Parathyroid adenoma (tissue), 2 donors: Measurements from ENCODE around the gene GTF3C5.
"Not testable (repeated sequence)": the region's sequence is repeated elsewhere in the genome, so short reads cannot be mapped to it uniquely, and the experiment has no call there.

ENCODE experiments used
- H2AFZ ChIP-seq: fragments of 300-600 bp; sonication (generic); one replicate; pipeline ENCODE4 v1.7.0; 2017; ENCODE audit warnings: antibody characterized with exemption, mild to moderate bottlenecking
- H3K27ac ChIP-seq: fragments of 300-600 bp; sonication (generic); one replicate; pipeline ENCODE4 v1.7.0; 2017
- H3K27me3 ChIP-seq: fragments of 300-600 bp; sonication (generic); one replicate; pipeline ENCODE4 v1.7.0; 2017; ENCODE audit warnings: low read length; ENCODE audit not compliant: control insufficient read depth, insufficient read depth
- H3K36me3 ChIP-seq: fragments of 300-600 bp; sonication (generic); one replicate; pipeline ENCODE4 v1.7.0; 2017; ENCODE audit warnings: low read length; ENCODE audit not compliant: control insufficient read depth, insufficient read depth
- H3K4me1 ChIP-seq: fragments of 300-600 bp; sonication (generic); one replicate; pipeline ENCODE4 v1.7.0; 2017; ENCODE audit warnings: control low read depth
- H3K4me2 ChIP-seq: fragments of 300-600 bp; sonication (generic); one replicate; pipeline ENCODE4 v1.7.0; 2017; ENCODE audit warnings: low read length
- H3K4me3 ChIP-seq: fragments of 300-600 bp; sonication (generic); one replicate; pipeline ENCODE4 v1.7.0; 2017; ENCODE audit warnings: low read depth, low read length
- H3K79me2 ChIP-seq: fragments of 300-600 bp; sonication (generic); one replicate; pipeline ENCODE4 v1.7.0; 2017; ENCODE audit warnings: control low read depth
- H3K9ac ChIP-seq: fragments of 300-600 bp; sonication (generic); one replicate; pipeline ENCODE4 v1.7.0; 2017; ENCODE audit warnings: mild to moderate bottlenecking
- H3K9me3 ChIP-seq: fragments of 300-600 bp; sonication (generic); one replicate; pipeline ENCODE4 v1.7.0; 2017; ENCODE audit warnings: low read length; ENCODE audit not compliant: control insufficient read depth
- TF ChIP-seq, protein P1 (sequence below): fragments of 300-600 bp; sonication (generic); IDR thresholded peaks from one replicate; pipeline ENCODE4 v1.7.0; 2017; ENCODE audit warnings: antibody characterized with exemption, mild to moderate bottlenecking
- donor health status: primary hyperparathyroidism.

GTF3C5 gene

DNA sequence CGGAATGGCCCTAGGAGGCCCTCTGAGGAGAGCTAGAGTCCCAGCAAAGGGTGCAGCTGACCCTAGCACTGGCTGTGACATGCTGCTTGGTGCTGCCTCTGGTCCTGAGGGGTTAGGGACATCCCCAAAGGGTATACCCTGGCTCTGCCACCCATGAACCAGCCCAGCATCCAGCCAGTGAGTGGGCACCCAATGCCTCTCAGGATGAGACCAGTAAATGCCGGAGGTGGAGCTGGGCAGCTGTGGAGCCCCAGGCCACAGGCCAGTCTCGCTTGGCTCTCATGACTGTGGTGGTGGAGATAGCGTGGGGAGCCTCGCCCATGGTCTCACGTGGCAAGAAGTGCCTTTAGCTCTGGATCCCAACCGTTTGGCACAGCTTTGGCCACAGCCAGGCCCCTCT is 27.3 kb downstream of the GTF3C5 start:
- Histone ChIP-seq H3K4me1 (no peaks in the 10 kb centered on the region), H3K4me2 (no peak overlapping the region), H3K36me3 (no peaks in the 10 kb centered on the region), H3K27me3 (no peaks in the 10 kb centered on the region), H3K79me2 (no peaks in the 10 kb centered on the region), H2AFZ (no peak overlapping the region), H3K9me3 (no peaks in the 10 kb centered on the region), H3K9ac (no peak overlapping the region), H3K4me3 (no peak overlapping the region), H3K27ac (no peak overlapping the region)
- TF ChIP-seq, protein P1, sequence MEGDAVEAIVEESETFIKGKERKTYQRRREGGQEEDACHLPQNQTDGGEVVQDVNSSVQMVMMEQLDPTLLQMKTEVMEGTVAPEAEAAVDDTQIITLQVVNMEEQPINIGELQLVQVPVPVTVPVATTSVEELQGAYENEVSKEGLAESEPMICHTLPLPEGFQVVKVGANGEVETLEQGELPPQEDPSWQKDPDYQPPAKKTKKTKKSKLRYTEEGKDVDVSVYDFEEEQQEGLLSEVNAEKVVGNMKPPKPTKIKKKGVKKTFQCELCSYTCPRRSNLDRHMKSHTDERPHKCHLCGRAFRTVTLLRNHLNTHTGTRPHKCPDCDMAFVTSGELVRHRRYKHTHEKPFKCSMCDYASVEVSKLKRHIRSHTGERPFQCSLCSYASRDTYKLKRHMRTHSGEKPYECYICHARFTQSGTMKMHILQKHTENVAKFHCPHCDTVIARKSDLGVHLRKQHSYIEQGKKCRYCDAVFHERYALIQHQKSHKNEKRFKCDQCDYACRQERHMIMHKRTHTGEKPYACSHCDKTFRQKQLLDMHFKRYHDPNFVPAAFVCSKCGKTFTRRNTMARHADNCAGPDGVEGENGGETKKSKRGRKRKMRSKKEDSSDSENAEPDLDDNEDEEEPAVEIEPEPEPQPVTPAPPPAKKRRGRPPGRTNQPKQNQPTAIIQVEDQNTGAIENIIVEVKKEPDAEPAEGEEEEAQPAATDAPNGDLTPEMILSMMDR = no peak

DNA sequence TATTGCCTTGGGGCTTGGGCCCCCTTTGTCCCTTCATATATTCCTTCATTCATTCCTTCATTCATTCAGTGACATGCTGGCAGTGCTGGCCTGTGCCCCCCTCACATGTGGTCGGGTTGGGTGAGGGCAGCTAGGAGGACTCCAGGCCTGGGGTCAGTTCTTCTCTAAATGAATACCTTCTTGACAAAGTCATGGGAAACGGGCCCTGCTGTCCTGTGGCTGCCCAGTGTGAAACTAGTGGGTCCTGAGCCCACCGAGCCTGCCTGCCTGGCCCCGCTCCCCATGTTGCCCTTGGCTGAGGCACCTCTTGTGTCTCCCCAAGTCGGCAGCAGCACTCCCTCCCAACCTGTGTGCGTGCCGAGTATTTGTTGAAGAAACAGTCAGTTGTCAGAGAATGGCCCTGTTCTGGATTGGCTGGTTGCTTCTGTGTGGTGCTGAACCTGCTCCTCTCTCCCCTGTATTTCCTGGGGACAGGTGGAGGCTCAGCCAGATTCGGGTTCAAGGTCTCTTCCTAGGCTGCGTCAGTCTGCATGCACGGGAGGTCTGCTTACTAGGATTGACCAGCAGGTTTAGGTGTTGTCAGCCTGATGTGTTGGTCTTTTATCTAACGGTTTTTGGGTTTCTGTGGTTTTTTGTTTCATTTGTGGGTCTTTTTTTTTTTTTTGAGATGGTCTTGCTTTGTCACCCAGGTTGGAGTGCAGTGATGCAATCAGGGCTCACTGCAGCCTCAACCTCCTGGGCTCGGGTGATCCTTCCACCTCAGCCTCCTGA is 27.9 kb downstream of the GTF3C5 start:
- no peak overlapping the region for H3K27ac ChIP-seq
- H3K36me3 ChIP-seq = no peaks in the 10 kb centered on the region
- no peak overlapping the region for H3K9ac ChIP-seq
- no peaks in the 10 kb centered on the region for H3K4me1 ChIP-seq
- no peaks in the 10 kb centered on the region for H3K27me3 ChIP-seq
- TF ChIP-seq, protein P1 = no peak
- no peaks in the 10 kb centered on the region for H3K79me2 ChIP-seq
- H2AFZ ChIP-seq = no peak overlapping the region
- no peaks in the 10 kb centered on the region for H3K9me3 ChIP-seq
- H3K4me3 ChIP-seq = no peak overlapping the region
- no peak overlapping the region for H3K4me2 ChIP-seq

DNA sequence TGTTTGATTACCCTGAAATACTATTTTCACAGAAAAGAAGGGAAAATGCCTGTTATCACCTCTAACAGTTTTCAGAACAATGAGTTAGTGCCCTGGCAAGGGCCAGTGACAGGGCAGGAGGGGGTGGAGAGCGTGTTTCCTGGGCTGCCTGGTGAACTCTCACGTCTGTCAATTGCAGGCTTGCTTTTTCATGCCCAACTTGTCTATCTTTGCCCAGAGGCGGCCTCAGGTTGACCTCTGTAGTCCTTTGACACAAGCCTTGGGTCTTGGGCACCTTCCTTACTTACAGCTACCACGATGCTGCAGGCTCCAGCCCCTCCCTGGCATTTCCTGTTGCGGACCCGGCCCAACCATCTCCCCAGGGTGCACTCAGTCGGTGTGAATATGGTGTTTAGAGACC is 28.8 kb downstream of the GTF3C5 start:
- Histone ChIP-seq H3K4me1 (no peaks in the 10 kb centered on the region), H3K36me3 (no peaks in the 10 kb centered on the region), H3K9me3 (no peaks in the 10 kb centered on the region), H2AFZ (no peak overlapping the region), H3K4me2 (no peak overlapping the region), H3K9ac (no peak overlapping the region), H3K4me3 (no peak overlapping the region), H3K27me3 (no peaks in the 10 kb centered on the region), H3K79me2 (no peaks in the 10 kb centered on the region), H3K27ac (no peak overlapping the region)
- TF ChIP-seq, protein P1 = no peak

DNA sequence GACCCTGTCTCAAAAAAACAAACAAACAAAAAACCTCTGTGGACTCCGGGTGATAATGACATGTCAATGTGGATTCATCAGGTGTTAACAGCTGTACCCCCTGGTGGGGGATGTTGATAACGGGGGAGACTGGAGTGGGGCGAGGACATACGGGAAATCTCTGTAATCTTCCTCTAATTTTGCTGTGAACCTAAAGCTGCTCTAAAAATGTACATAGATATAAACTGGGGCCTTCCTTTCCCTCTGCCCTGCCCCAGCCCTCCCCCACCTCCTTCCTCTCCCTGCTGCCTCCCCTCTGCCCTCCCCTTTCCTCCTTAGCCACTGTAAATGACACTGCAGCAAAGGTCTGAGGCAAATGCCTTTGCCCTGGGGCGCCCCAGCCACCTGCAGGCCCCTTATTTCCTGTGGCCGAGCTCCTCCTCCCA is 29.6 kb downstream of the GTF3C5 start:
- H3K27me3 ChIP-seq = no peaks in the 10 kb centered on the region
- no peak overlapping the region for H3K9ac ChIP-seq
- no peak overlapping the region for H2AFZ ChIP-seq
- TF ChIP-seq, protein P1 = no peak
- no peak overlapping the region for H3K27ac ChIP-seq
- H3K4me2 ChIP-seq = no peak overlapping the region
- H3K4me3 ChIP-seq = no peak overlapping the region
- H3K9me3 ChIP-seq = no peaks in the 10 kb centered on the region
- H3K79me2 ChIP-seq = no peaks in the 10 kb centered on the region
- no peaks in the 10 kb centered on the region for H3K4me1 ChIP-seq
- no peaks in the 10 kb centered on the region for H3K36me3 ChIP-seq

DNA sequence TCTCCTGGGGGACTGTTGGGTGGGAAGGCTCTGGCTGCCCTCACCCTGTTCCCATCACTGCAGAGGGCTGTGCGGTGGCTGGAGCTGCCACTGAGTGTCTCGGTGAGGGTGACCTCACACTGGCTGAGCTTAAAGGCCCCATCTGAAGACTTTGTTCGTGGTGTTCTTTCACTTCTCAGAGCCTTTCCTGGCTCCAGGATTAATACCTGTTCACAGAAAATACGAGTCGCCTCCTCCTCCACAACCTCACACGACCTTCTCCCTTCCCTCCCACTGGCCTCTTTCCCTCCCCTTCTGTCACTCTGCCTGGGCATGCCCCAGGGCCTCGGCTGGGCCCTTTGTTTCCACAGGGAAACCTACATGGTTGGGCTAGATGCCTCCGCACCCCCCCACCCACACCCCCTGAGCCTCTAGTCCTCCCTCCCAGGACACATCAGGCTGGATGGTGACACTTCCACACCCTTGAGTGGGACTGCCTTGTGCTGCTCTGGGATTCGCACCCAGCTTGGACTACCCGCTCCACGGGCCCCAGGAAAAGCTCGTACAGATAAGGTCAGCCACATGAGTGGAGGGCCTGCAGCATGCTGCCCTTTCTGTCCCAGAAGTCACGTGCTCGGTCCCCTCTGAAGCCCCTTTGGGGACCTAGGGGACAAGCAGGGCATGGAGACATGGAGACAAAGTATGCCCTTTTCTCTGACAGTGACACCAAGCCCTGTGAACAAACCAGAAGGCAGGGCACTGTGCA is 30.4 kb downstream of the GTF3C5 start:
- H3K9ac ChIP-seq, H3K4me1 ChIP-seq, H3K36me3 ChIP-seq, H3K4me3 ChIP-seq, H3K9me3 ChIP-seq, H3K4me2 ChIP-seq, H3K79me2 ChIP-seq, H3K27ac ChIP-seq, H3K27me3 ChIP-seq, H2AFZ ChIP-seq: not testable (repeated sequence)

DNA sequence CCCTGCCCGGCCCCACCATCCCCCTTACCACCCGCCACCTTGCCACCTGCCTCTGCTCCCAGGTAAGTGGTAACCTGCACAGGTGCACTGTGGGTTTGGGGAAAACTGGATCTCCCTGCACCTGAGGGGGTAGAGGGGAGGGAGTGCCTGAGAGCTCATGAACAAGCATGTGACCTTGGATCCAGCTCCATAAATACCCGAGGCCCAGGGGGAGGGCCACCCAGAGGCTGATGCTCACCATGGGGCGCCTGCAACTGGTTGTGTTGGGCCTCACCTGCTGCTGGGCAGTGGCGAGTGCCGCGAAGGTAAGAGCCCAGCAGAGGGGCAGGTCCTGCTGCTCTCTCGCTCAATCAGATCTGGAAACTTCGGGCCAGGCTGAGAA is 31.0 kb downstream of the GTF3C5 start, which contains the start of gene CEL:
CEL (plus strand) TSS at position 218 of the 382 bp plus-strand sequence; CDS start at position 240, 22 bp downstream.
- not testable (repeated sequence) for H3K79me2 ChIP-seq, H3K36me3 ChIP-seq, H3K4me3 ChIP-seq, H3K4me1 ChIP-seq, H3K9me3 ChIP-seq, H3K27ac ChIP-seq, H2AFZ ChIP-seq, H3K4me2 ChIP-seq, H3K27me3 ChIP-seq, H3K9ac ChIP-seq

DNA sequence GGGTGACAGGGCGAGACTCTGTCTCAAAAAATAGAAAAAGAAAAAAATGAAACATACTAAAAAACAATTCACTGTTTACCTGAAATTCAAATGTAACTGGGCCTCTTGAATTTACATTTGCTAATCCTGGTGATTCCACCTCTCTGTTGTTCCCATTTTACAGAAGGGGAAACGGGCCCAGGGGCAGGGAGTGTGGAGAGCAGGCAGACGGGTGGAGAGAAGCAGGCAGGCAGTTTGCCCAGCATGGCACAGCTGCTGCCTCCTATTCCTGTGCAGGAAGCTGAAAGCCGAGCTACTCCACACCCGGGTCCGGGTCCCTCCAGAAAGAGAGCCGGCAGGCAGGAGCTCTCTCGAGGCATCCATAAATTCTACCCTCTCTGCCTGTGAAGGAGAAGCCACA is 31.8 kb downstream of the GTF3C5 start:
- H2AFZ ChIP-seq, H3K4me3 ChIP-seq, H3K9ac ChIP-seq, H3K36me3 ChIP-seq, H3K27me3 ChIP-seq, H3K4me1 ChIP-seq, H3K4me2 ChIP-seq, H3K79me2 ChIP-seq, H3K9me3 ChIP-seq, H3K27ac ChIP-seq: not testable (repeated sequence)
